ENCODE data around the gene MX1. TPM values are rescaled to one million over a fixed set of nuclear protein-coding genes. Genes with fewer than 3 reads are reported as not detected.
A peak's percentile ranks its signal among the peaks of the same experiment; 100 is the strongest.

Gene MX1
- total and polyA plus RNA-seq, 4 donors = 15.1 to 21.3 (median 18.0) TPM

DNA sequence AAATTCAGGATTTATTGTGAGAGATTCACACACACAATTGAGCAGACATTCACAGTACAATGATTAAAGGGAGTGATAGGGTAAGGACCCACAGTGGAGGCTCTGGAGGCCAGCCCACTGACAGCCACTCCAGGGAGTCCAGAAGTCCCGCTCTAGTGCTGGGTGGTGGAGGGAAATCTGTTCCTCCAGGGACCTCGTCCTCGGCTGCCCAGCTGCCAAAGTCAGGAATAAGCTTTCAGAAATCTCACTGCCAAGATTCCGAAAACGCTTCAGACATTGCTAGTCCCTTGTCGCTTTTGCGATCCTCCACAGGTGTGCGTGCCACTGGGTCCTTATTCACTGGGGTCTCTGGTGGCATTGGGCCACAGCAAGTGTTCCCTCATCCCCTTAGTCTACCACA is 2.3 kb downstream of the MX1 start (continued):
- TF ChIP-seq, protein P1, sequence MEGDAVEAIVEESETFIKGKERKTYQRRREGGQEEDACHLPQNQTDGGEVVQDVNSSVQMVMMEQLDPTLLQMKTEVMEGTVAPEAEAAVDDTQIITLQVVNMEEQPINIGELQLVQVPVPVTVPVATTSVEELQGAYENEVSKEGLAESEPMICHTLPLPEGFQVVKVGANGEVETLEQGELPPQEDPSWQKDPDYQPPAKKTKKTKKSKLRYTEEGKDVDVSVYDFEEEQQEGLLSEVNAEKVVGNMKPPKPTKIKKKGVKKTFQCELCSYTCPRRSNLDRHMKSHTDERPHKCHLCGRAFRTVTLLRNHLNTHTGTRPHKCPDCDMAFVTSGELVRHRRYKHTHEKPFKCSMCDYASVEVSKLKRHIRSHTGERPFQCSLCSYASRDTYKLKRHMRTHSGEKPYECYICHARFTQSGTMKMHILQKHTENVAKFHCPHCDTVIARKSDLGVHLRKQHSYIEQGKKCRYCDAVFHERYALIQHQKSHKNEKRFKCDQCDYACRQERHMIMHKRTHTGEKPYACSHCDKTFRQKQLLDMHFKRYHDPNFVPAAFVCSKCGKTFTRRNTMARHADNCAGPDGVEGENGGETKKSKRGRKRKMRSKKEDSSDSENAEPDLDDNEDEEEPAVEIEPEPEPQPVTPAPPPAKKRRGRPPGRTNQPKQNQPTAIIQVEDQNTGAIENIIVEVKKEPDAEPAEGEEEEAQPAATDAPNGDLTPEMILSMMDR (IDR thresholded peaks at IDR 0.05; ENCODE audit: low read depth, low read length, missing input control) = no peak
- TF ChIP-seq TAF1 (conservative IDR thresholded peaks at IDR 0.05) (no peak), RAD21 (IDR thresholded peaks at IDR 0.05) (no peak), GABPA (IDR thresholded peaks at IDR 0.05 in 1 of 2, conservative IDR thresholded peaks at IDR 0.05 in 1 of 2) (no peak), JUND (IDR thresholded peaks at IDR 0.05) (no peak), FOXA1 (IDR thresholded peaks at IDR 0.05) (no peak)
- TF ChIP-seq, protein P2, sequence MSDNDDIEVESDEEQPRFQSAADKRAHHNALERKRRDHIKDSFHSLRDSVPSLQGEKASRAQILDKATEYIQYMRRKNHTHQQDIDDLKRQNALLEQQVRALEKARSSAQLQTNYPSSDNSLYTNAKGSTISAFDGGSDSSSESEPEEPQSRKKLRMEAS (IDR thresholded peaks at IDR 0.05) = no peak

DNA sequence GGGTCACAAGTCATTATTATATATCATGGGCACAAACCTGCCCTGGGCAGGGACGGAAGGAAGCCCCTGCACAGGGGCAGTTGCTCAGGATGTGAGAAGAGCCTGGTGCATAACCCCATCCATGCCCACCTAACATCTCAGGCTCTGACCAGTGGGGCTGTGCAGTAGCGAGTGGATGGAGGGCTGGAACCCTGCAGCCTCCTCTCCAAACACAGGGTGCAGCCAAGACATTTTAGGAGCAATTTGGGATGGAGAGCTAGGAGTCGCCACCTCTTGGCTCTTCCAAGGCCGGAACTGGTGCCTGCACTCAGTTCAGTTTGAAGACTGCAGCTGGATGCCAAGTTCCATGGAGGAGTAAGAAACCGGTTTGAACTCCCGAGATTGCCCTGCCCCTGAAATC is 2.8 kb downstream of the MX1 start:
- no peaks in the 10 kb centered on the region for H3K27me3 ChIP-seq (ENCODE audit: control insufficient read depth in 4 of 4, insufficient read depth in 4 of 4, low read length in 3 of 4)
- 95% methylated on average over 6 of the region's 6 CpGs for WGBS
- H3K36me3 ChIP-seq (ENCODE audit: control insufficient read depth in 4 of 4, insufficient read depth in 3 of 4, low read depth in 1 of 4, low read length in 3 of 4) = peaks cover 7 to 31% (median 23%) of the 10 kb centered on the region in 4 donors
- no peak for TF ChIP-seq YY1 (IDR thresholded peaks at IDR 0.05)
- TF ChIP-seq RAD21 (IDR thresholded peaks at IDR 0.05) = no peak
- no peak for TF ChIP-seq HNF4A (conservative IDR thresholded peaks at IDR 0.05)
- TF ChIP-seq FOXA2 (IDR thresholded peaks at IDR 0.05) = no peak
- TF ChIP-seq FOXA1 (IDR thresholded peaks at IDR 0.05) = no peak
- TF ChIP-seq HNF4G (IDR thresholded peaks at IDR 0.05) = no peak
- TF ChIP-seq SP1 (IDR thresholded peaks at IDR 0.05) = no peak
- TF ChIP-seq RXRA (IDR thresholded peaks at IDR 0.05) = no peak
- TF ChIP-seq EGR1 (IDR thresholded peaks at IDR 0.05; ENCODE audit: low read depth in 2 of 2) = no peak
- TF ChIP-seq, protein P3, sequence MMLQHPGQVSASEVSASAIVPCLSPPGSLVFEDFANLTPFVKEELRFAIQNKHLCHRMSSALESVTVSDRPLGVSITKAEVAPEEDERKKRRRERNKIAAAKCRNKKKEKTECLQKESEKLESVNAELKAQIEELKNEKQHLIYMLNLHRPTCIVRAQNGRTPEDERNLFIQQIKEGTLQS (IDR thresholded peaks at IDR 0.05) = no peak
- TF ChIP-seq, protein P4, sequence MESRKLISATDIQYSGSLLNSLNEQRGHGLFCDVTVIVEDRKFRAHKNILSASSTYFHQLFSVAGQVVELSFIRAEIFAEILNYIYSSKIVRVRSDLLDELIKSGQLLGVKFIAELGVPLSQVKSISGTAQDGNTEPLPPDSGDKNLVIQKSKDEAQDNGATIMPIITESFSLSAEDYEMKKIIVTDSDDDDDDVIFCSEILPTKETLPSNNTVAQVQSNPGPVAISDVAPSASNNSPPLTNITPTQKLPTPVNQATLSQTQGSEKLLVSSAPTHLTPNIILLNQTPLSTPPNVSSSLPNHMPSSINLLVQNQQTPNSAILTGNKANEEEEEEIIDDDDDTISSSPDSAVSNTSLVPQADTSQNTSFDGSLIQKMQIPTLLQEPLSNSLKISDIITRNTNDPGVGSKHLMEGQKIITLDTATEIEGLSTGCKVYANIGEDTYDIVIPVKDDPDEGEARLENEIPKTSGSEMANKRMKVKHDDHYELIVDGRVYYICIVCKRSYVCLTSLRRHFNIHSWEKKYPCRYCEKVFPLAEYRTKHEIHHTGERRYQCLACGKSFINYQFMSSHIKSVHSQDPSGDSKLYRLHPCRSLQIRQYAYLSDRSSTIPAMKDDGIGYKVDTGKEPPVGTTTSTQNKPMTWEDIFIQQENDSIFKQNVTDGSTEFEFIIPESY (IDR thresholded peaks at IDR 0.05) = no peak
- TF ChIP-seq NR2F2 (IDR thresholded peaks at IDR 0.05) = no peak
- TF ChIP-seq, protein P1 (IDR thresholded peaks at IDR 0.05; ENCODE audit: low read depth, low read length, missing input control) = no peak
- TF ChIP-seq TAF1 (conservative IDR thresholded peaks at IDR 0.05) = no peak
- TF ChIP-seq GABPA (IDR thresholded peaks at IDR 0.05 in 1 of 2, conservative IDR thresholded peaks at IDR 0.05 in 1 of 2) = no peak
- no peak for TF ChIP-seq JUND (IDR thresholded peaks at IDR 0.05)
- TF ChIP-seq, protein P2 (IDR thresholded peaks at IDR 0.05) = no peak
- TF ChIP-seq, protein P5, sequence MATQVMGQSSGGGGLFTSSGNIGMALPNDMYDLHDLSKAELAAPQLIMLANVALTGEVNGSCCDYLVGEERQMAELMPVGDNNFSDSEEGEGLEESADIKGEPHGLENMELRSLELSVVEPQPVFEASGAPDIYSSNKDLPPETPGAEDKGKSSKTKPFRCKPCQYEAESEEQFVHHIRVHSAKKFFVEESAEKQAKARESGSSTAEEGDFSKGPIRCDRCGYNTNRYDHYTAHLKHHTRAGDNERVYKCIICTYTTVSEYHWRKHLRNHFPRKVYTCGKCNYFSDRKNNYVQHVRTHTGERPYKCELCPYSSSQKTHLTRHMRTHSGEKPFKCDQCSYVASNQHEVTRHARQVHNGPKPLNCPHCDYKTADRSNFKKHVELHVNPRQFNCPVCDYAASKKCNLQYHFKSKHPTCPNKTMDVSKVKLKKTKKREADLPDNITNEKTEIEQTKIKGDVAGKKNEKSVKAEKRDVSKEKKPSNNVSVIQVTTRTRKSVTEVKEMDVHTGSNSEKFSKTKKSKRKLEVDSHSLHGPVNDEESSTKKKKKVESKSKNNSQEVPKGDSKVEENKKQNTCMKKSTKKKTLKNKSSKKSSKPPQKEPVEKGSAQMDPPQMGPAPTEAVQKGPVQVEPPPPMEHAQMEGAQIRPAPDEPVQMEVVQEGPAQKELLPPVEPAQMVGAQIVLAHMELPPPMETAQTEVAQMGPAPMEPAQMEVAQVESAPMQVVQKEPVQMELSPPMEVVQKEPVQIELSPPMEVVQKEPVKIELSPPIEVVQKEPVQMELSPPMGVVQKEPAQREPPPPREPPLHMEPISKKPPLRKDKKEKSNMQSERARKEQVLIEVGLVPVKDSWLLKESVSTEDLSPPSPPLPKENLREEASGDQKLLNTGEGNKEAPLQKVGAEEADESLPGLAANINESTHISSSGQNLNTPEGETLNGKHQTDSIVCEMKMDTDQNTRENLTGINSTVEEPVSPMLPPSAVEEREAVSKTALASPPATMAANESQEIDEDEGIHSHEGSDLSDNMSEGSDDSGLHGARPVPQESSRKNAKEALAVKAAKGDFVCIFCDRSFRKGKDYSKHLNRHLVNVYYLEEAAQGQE (IDR thresholded peaks at IDR 0.05) = no peak
- no peak overlapping the region for H3K4me3 ChIP-seq (ENCODE audit: low read depth in 1 of 3, low read length in 3 of 3)
- no peak overlapping the region for H3K9ac ChIP-seq (ENCODE audit: low read depth in 1 of 2, low read length in 2 of 2)
- H3K27ac ChIP-seq (ENCODE audit: low read depth in 1 of 2, low read length in 2 of 2) = no peak overlapping the region
- H3K4me1 ChIP-seq (ENCODE audit: control insufficient read depth in 4 of 4, insufficient read depth in 4 of 4, low read length in 3 of 4) = peaks cover 0 to 12% (median 9%) of the 10 kb centered on the region in 4 donors
- peak; percentile 8 for DNase-seq (ENCODE audit: low spot score)
- no peaks in the 10 kb centered on the region for H3K9me3 ChIP-seq (ENCODE audit: control insufficient read depth in 4 of 4, low read length in 3 of 4)
